ENCODE results near the gene HRH4.

The HRH4 gene

DNA sequence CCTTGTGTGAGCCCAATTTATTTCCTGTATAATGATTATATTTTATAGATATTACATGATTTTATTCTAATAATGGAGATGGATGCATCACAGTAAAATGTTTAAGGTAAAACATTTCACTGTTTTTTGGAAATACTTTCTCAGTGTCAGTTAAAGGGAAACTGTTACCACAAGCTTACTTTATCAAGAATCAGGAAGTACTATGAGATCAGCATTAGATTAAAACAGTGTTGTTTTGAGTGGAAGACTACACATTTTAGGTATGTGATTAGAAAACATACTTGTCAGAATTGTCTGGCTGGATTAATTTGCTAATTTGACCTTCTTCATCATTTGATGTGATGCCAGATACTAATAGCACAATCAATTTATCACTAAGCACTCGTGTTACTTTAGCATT is at the start of gene HRH4:
Gene HRH4, plus strand, starts transcription at position 250 of the 400 bp plus-strand sequence. Its CDS starts 92 bp downstream, at position 342.
- DNase-seq, result no peak

DNA sequence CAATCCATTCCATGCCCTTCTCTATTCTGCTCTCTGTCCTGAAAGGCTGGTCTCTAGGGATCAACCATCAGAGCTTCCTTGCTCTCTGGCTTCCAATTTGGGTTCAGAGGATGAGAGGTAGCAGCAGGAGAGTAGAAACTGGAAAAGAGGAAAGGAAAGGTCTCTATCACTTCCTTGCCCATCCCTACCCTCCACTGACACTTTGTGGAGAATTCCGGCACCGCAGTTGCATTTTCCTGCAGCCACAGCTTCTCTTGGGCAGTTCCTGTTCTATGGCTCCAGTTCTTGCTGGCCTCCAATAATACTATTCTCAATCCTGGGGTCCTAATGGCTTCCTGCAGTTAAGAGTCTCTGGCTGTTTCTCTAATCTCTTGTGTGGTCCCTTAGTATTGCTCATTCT is 47.3 kb upstream of the HRH4 start:
- no peak for DNase-seq

DNA sequence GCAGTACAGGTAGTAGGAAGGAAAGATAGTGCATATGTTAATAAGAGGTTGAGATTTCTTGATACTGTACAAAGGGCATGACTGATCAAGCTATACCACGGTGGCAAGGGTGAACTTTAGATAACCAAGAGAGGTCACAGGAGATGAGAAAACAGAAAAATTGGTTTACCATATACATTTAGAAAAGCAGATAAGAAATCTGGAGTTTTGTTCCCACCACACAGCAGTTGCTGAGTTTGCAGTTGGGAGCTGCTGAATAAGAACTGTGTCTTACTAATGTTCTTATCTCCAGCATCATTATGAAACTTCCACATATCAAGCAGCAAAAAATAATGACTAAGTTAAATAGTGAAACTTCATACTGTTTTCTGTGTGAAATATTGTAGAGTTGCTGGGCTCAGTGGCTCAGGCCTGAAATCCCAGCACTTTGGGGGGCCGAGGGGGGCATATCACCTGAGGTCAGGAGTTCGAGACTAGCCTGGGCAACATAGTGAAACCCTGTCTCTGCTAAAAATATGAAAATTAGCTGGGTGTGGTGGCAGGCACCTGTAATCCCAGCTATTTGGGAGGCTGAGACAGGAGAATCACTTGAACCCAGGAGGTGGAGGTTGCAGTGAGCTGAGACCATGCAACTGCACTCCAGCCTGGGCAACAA is 46.0 kb upstream of the HRH4 start:
- no peak for DNase-seq

DNA sequence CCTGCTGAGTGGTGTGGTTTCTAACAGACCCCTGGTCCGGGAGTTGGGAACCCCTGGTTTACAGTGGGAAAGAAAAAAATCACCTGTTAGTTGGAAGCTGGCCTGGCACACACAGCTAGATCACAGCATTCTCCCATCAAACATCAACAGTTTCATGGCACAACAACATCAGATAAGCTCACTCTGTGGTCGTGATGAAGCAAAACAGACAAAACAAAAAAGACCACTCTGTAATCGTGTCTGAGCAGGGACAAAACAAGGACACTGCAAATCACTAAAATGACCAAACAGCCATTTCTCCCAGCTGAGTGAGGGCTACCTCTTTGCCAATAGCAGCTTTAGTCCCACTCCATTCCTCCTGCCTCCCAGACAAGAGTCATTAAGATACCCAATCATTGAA is 43.0 kb upstream of the HRH4 start:
- no peak for DNase-seq

DNA sequence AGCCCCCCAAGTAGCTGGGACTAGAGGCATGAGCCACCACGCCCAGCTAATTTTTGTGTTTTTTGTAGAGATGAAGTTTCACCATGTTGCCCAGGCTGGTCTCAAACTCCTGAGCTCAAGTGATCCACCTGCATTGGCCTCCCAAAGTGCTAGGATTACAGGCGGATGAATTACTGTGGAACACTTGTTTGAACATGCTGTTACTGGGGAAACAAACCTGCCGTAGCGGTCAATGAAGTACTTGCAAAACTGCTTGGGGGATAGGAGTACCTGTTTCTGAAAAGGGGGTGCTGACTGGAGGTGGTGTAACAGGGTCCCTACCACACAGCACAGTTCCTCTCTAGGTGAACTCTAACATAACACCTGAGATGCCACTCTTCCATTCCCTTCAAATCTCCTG is 39.9 kb upstream of the HRH4 start:
- no peak for DNase-seq

DNA sequence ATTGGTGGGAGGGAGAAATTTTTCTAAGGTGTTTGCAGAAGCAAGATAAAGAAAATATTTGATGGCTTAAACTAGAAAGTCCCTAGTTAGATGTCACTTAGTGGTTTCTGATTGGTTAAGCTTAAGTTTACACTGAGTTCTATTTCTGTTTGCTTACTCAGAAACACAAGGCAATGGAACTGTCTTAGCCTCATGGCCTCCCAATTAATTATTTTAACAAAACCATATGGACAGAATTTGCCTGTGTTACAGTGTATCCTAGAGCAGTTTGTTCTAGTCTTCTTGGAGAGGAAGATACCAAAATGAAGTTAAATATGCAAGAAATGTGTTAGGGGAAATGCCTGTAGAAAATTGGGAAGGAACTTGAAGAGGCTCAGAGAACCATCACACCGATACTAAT is 38.6 kb upstream of the HRH4 start:
- DNase-seq, result no peak

DNA sequence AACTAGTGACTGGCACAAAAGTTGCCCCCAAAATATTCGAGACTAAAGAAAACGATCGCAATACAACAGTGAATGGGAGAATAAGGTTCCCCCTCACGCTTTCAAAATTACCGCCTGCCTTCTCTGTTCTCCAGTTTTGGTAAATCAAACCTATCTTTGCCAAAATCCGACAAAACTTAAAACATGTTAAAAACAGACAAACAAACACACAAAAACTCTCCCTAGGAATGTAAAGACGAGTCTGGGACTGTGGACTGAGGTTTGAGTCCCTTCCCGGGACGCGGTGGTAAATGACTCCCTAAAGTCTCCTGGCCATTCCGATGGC is 34.4 kb upstream of the HRH4 start:
- no peak for DNase-seq

- DNase-seq, result no peak
These were observed 33.8 kb upstream of the HRH4 start, which contains the start of gene IMPACT for GRCh38 chr18:24426398-24427294. IMPACT (plus strand) TSS chr18:24426670; CDS start chr18:24426757, 87 bp downstream.

DNA sequence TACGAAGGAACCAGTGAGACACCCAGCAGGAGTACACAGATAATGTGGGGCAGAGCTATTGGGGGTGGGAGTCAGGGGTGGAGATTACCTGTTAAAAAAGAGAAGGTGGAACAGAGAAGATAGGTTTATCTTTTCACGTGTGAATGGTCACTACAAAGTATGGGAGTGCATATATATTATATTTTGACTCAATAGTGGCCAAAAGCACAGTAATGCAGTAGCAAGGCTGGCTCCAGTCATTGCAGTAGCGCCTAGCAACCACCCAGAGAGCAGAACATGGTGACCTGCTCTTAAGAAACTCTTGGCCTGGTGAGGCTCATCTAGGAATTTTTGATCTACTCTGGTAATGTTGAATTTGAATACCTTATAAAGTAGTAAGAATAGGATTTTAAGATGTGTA is 33.0 kb upstream of the HRH4 start:
- DNase-seq, result no peak

GRCh38 chr18:24428709-24429108 is 31.7 kb upstream of the HRH4 start:
- DNase-seq, result no peak

- no peak for DNase-seq
These were observed 31.2 kb upstream of the HRH4 start for GRCh38 chr18:24429188-24429587.

- peak; percentile 11 for DNase-seq
These were observed 27.8 kb upstream of the HRH4 start for GRCh38 chr18:24432618-24433017.

GRCh38 chr18:24436939-24437338 is 23.5 kb upstream of the HRH4 start:
- DNase-seq, result no peak

- DNase-seq, result peak; percentile 5
These were observed 16.6 kb upstream of the HRH4 start for GRCh38 chr18:24443870-24444269.

DNA sequence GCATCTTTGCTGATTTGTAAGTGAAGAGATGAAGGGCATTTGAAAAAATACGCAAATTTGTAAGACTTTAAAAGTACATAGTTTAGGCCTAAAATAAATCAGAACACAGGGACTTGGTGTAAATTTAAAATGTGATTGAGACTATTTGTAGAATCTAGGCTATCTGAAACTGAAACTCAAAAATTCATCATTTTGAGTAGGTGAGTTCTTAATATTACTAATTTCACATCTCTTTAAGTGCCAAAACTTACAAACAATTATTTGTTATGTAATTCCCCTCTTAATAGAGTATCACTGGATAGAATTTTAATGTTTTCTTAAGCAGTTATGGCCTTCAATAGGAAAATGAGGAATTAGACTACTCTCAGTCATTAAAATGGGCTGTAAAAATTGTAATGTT is 14.0 kb upstream of the HRH4 start:
- no peak for DNase-seq

- DNase-seq, result no peak
These were observed 13.4 kb upstream of the HRH4 start for GRCh38 chr18:24446953-24447538.

DNA sequence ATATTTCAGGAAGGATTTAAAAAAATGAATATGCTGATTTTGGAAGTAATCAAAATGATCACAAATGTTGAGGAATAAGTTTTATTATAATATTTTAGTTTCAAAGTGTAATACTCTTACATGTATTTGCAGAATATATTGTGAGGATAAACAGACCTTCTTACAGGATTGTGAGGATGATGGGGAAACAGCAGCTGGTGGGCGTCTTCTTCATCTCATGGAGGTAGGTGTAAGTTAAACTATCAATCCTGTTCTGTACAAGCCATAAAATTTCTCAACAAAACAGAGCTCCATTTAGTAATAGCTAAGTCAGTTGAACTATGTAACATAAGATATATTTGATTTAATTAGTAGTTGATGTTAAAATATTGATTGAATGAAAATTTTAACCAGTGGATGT is 12.5 kb upstream of the HRH4 start:
- DNase-seq, result no peak

GRCh38 chr18:24456549-24456948 is 3.9 kb upstream of the HRH4 start:
- no peak for DNase-seq

DNA sequence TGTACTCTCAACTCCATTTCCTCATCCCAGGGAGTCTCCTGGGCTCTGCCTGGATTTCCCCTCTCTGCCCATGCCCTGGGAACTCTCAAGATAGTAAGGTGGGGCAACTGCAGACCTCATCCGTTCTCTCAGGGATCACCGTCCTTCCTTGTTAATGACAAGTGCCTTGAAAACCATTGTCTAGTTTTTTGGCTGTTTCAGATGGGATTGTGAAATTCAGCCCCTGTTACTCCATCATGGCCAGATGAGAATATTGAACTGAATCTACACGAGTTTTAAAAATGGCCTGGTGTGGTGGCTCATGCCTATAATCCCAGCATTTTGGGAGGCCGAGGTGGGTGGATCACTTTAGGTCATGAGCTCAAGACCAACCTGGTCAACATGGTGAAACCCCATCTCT is 665 bp upstream of the HRH4 start:
- DNase-seq, result peak; percentile 6

GRCh38 chr18:24461996-24462395 is 1.6 kb downstream of the HRH4 start:
- no peak for DNase-seq

- no peak for DNase-seq
These were observed 2.7 kb downstream of the HRH4 start for GRCh38 chr18:24462838-24463775.

DNA sequence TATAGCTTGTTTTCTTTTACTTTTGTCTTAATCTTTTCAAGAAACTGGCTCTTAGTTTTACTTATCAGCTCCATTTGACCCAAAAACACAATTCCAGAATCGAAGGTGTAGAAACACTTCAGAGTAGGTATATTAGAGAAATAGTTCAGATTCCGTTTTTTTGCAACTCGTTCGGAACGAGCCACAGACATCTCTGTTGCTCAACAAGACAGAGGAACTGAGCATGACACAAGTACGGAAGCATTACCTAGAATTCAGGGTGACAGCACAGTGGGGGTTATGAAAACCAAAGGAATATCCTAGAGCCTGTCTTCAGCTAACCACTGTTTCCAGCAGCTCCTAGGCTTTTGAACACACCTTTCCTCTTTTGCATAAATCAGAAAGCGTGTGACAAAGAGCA is 5.0 kb downstream of the HRH4 start:
- peak; percentile 16 for DNase-seq

DNA sequence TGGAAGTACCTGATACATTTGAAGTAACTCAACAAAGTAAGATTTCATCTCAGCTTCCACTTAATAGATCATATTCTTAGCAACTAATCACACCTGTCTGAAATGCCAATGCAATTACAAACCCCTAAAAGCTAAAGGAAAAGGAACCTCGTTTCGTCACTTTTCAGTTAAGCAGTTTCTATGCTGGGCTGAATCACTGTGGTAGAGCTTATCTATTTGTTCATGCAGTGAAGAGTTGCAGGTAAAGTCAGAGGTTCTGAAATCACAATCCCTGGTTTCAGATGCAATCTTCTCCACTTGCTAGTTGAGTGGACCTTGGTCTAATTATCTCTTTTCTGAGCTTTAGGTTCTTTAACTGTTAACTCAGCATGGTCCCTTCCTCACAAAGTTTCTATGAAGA is 6.3 kb downstream of the HRH4 start:
- no peak for DNase-seq

All from SIG-M5 (cell line).